Colonic mucosa (tissue), 4 donors: Measurements from ENCODE around the gene MAD2L1BP. TPM values are rescaled to one million over a fixed set of nuclear protein-coding genes. Genes with fewer than 3 reads are reported as not detected.
"Not testable (repeated sequence)": the region's sequence is repeated elsewhere in the genome, so short reads cannot be mapped to it uniquely, and the experiment has no call there.

Source experiments
- DNase-seq: peaks from one replicate; pipeline ENCODE4 v3.0.0-alpha.2; 2020
- H3K27ac ChIP-seq: fragments of 200-600 bp; one replicate; pipeline ENCODE4 v1.8.0; 2021
- H3K27me3 ChIP-seq: fragments of 200-600 bp; one replicate; pipeline ENCODE4 v1.8.0; 2021
- H3K36me3 ChIP-seq: fragments of 200-600 bp; one replicate; pipeline ENCODE4 v1.8.0; 2021
- H3K4me1 ChIP-seq: fragments of 200-600 bp; one replicate; pipeline ENCODE4 v1.8.0; 2021; ENCODE audit warnings: mild to moderate bottlenecking
- H3K4me3 ChIP-seq: fragments of 200-600 bp; one replicate; pipeline ENCODE4 v1.8.0; 2021
- H3K9ac ChIP-seq, 2 donors: one replicate each; pipeline ENCODE4 v1.7.0; 2013; ENCODE audit warnings: control low read depth in 2 of 2, low read depth in 2 of 2, low read length in 2 of 2
- H3K9me3 ChIP-seq: fragments of 200-600 bp; one replicate; pipeline ENCODE4 v1.8.0; 2021
- intact Hi-C: fragments of 100-400 bp; cut with DNase I; formaldehyde crosslinking; loops from one replicate; pipeline ENCODE4 v1.14.1; 2022
- total RNA-seq, 2 donors: library from RNA; stranded (reverse); fragmentation: NEBNext Ultra II Directional in 1 of 2; extraction: Animal tissue kit (Norgen Biotek cat#: 25700) in 1 of 2; gene quantifications; one replicate each; pipeline ENCODE4 v1.2.1, GENCODE V29; 2021
- TF ChIP-seq, protein P1 (sequence below): fragments of 200-600 bp; IDR thresholded peaks from one replicate; pipeline ENCODE4 v1.8.0; 2022; ENCODE audit warnings: antibody characterized with exemption, mild to moderate bottlenecking
- donor health status: healthy.
- donor health status: DM: no; HTN: no; CAD: no.
- donor health status: DM: no; HTN: no; CAD: no.

MAD2L1BP gene
- total RNA-seq, 2 donors from 2014 or later: 47.7 to 48.8 TPM

DNA sequence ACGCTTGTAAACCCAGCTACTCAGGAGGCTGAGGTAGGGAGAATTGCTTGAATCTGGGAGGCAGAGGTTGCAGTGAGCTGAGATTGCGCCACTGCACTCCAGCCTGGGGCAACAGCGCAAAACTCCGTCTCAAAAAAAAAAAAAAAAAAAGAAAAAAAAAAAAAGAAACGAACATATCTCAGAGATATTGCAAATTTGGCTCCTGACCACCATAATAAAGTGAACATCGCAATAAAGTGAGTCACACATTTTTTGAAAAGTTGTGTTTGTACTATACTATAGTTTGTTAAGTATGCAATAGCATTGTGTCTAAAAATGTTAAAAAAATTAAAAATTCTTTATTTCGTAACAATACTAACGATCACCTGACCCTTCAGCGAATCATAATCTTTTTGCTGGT is 22.5 kb downstream of the MAD2L1BP start:
- Histone ChIP-seq H3K9me3 (no peaks in the 10 kb centered on the region), H3K4me1 (no peaks in the 10 kb centered on the region), H3K36me3 (no peaks in the 10 kb centered on the region), H3K9ac (no peak overlapping the region), H3K27ac (no peak overlapping the region), H3K4me3 (no peak overlapping the region), H3K27me3 (no peaks in the 10 kb centered on the region)
- DNase-seq: no peak
- intact Hi-C loops: no loop called here
- TF ChIP-seq, protein P1, sequence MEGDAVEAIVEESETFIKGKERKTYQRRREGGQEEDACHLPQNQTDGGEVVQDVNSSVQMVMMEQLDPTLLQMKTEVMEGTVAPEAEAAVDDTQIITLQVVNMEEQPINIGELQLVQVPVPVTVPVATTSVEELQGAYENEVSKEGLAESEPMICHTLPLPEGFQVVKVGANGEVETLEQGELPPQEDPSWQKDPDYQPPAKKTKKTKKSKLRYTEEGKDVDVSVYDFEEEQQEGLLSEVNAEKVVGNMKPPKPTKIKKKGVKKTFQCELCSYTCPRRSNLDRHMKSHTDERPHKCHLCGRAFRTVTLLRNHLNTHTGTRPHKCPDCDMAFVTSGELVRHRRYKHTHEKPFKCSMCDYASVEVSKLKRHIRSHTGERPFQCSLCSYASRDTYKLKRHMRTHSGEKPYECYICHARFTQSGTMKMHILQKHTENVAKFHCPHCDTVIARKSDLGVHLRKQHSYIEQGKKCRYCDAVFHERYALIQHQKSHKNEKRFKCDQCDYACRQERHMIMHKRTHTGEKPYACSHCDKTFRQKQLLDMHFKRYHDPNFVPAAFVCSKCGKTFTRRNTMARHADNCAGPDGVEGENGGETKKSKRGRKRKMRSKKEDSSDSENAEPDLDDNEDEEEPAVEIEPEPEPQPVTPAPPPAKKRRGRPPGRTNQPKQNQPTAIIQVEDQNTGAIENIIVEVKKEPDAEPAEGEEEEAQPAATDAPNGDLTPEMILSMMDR: no peak

DNA sequence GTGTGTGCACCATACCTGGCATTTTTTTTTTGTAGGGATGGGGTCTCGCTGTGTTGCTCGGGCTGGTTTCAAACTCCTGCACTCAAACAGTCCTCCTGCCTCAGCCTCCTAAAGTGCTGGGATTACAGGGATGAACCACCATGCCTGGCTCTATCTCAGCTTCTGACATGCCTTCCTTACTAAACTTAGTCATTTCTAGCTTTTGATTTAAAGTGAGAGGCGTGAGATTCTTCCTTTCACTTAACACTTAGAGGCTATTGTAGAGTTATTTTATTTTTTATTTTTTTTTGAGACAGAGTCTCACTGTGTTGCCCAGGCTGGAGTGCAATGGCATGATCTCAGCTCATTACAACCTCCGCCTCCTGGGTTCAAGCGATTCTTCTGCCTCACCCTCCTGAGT is 27.3 kb downstream of the MAD2L1BP start:
- H3K9ac ChIP-seq, H3K4me3 ChIP-seq, H3K27ac ChIP-seq, H3K36me3 ChIP-seq, H3K4me1 ChIP-seq, H3K9me3 ChIP-seq, H3K27me3 ChIP-seq, DNase-seq: not testable (repeated sequence)
- intact Hi-C loops: loop anchor here (10.0 kb wide), 2 partner anchors 58 to 272 kb away; no protein-coding TSS in a partner anchor

DNA sequence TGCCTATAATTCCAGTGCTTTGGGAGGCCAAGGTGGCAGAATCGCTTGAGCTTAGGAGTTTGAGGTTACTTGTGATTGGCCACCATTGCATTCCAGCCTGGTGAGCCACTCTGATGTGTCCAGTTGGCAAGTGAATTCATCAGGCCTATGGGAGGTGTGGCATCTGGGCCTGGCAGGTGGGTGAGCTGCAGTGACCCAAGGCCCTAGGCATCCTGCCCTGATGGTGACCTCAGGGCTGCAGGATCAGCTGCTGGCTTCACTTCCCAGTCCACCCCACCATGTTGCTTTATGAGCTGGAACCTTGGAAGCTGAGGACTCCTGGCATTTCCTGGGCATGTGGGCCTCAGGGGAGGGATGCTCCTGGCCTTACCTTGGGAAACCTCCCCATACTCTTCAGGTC is 29.7 kb downstream of the MAD2L1BP start:
- H3K27ac ChIP-seq: no peak overlapping the region
- no peak for DNase-seq
- H3K9me3 ChIP-seq: no peaks in the 10 kb centered on the region
- intact Hi-C loops: loop anchor here (5.0 to 10.0 kb wide), 4 partner anchors 57 to 269 kb away; no protein-coding TSS in a partner anchor
- H3K36me3 ChIP-seq: no peaks in the 10 kb centered on the region
- H3K4me3 ChIP-seq: no peak overlapping the region
- no peak overlapping the region for H3K9ac ChIP-seq
- H3K4me1 ChIP-seq: peaks cover 17% of the 10 kb centered on the region
- no peaks in the 10 kb centered on the region for H3K27me3 ChIP-seq
- TF ChIP-seq, protein P1: no peak

DNA sequence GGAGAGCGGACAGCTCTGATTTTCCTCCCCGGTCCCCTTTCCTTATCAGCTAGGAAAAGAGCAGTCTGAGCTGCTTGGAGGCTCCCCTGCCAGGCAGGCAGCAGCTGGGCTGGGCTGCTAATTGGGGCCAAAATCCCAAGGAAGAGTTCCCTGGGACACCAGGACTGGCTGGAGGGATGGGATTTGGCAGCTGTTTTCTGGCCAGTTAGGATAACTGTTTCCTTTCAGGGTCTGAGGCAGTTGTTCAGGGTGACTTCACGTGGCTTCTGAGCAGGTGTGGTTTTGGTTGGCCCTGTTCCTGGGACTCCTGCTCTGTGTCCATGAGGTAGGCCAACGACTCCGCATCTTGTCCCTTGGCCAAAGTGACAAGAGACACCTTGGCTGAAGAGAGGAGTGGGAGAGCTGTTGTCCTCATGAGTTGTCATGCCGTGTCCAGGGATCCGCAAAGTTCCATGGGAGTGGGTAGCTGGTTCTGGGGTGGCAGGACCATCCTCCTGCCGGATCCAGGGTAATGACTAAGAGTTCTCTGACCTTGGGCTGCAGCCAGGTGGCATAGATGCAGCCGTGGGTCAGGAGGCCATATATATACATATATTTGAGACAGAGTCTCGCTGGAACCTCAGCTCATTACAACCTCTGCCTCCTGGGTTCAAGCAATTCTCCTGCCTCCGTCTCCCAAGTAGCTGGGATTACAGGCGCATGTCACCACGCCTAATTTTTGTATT is 30.7 kb downstream of the MAD2L1BP start:
- Histone ChIP-seq H3K27ac (no peak overlapping the region), H3K4me3 (no peak overlapping the region), H3K27me3 (no peaks in the 10 kb centered on the region), H3K9me3 (no peaks in the 10 kb centered on the region), H3K4me1 (peaks cover 17% of the 10 kb centered on the region), H3K9ac (peak overlapping the region in 1 of 2 donors; percentile 0), H3K36me3 (no peaks in the 10 kb centered on the region)
- intact Hi-C loops: loop anchor here (2.0 to 10.0 kb wide), 5 partner anchors 56 to 412 kb away; no protein-coding TSS in a partner anchor
- DNase-seq: no peak
- TF ChIP-seq, protein P1: no peak

DNA sequence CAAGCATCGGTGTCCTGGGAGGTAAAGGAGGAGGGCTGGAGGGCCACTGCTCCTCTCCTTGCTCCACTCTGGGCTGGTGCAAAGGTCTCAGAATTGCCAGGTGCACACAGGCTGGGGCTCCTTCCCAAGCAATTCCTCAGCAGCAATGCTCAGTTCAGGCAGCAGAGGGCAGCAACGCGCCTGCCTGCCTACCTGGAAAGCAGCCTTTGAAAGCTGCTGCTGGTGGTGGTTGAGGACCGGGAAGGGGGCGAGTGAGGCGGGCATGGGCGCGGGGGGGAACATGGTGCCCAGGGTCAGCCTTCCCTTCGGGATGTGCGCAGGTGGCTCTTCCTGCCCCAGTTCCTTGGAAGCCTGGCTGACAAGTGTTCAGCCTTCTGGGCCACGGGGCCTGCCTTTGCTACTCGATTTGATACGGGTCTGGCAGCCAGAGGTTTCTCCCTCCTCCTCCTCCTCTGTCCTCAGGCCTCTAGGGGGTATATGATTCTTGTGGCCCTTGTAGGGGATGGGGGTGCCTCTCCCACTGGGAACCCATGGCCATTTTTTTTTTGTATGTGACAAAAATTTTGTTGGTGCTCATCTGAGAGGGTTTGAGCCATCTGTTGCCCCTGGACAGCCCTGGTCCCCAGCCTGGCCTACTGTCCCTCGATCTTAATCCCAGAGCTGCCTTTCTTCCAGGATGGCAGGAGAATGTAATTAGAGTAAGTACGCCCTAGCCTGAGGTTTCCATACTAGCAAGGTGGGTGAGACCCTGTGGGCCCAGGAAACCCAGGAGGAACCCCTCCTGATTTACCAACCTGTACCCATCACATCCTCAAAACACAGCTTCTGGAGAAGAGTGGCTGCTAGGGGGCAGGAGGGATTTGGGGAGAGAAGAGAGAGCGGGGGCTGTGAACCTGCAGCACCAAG is 31.9 kb downstream of the MAD2L1BP start:
- Histone ChIP-seq H3K9ac (peak overlapping the region; percentile 36 to 59), H3K4me3 (no peak overlapping the region)

More for the DNA sequence above, 31.9 kb downstream of the MAD2L1BP start:
- H3K9me3 ChIP-seq: no peaks in the 10 kb centered on the region
- no peaks in the 10 kb centered on the region for H3K27me3 ChIP-seq
- peak overlapping the region; percentile 27 for H3K27ac ChIP-seq
- no peaks in the 10 kb centered on the region for H3K36me3 ChIP-seq
- peaks cover 17% of the 10 kb centered on the region for H3K4me1 ChIP-seq
- intact Hi-C loops: loop anchor here (2.0 to 10.0 kb wide), 5 partner anchors 55 to 411 kb away; no protein-coding TSS in a partner anchor
- peak; percentile 95 for DNase-seq
- TF ChIP-seq, protein P1: peak; percentile 96
